SK-N-MC (cell line): ENCODE data around the gene AKAP6.

Source experiments
- EZH2 ChIP-seq: fragments of 200-600 bp; sonication (generic); IDR thresholded peaks from one replicate; pipeline ENCODE4 v1.6.1; 2017; ENCODE audit warnings: antibody characterized with exemption
- POLR2AphosphoS5 ChIP-seq: IDR thresholded peaks from 2 replicates; pipeline ENCODE4 v1.6.1; 2012; ENCODE audit warnings: mild to moderate bottlenecking, low read depth, low read length, borderline replicate concordance

DNA sequence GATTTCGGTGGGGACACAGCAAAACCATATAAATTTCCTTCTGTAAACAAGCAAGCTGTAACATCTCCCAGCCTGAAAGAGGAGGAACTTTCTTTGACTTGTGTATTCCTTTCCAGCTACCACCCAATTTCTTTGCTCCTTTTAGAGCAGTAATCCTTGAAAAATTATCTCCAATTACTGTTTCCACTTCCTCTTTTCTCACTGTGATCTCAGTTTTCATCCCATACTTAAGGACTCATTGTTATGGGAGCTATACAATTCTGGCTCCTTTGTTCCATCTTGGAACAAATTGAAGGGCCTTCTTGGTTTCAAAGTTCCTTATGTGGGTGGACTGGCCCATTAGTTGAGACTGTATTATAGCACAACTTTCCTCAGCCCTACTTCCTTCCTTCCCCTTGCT is 152.6 kb downstream of the AKAP6 start:
- no peak for TF ChIP-seq POLR2AphosphoS5
- no peak for TF ChIP-seq EZH2
